ENCODE results near the gene PIH1D1. TPM values are rescaled to one million over a fixed set of nuclear protein-coding genes. Genes with fewer than 3 reads are reported as not detected.

Gene PIH1D1
- total RNA-seq, 1 donor from 2014 or later: 133 TPM

DNA sequence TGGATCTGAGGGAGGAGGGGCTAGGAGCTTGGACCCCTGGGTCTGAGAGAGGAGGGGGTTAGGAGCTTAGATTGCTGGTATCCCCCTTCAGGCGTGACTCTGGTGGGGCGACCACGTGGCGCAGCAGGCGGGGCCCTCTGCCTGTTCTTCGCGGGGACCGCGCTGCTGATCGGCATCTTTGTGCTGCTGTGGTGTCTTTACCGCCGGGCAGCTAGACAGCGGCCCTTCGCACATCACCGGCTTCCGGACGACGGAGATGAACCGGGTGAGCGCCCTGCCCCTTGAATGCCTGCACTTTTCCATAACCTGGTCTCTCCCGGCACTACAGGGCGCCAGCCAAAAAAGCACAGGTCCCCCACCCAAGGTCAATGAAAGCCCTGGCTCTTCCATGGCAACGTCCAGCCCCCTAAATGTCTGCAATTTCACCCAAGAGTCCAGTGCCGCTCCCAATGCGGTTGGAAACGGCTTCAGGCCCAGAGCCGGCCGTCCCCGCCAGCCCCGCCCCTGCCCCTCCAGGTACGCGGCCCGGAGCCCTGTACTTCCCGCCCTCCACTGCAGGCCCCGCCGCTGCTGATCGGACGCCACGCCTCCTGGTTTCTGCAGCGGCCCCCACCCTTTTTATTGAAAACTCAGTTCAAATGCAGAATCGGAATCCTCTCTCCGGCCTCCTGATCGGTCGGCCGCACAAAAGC lies 23.6 kb downstream of the PIH1D1 start:
- Mint-ChIP-seq H3K4me3 (peak overlapping the region; percentile 87), H3K36me3 (no peaks in the 10 kb centered on the region), H3K27me3 (ENCODE audit: insufficient read depth, low read depth) (peaks cover 67% of the 10 kb centered on the region), H3K27ac (peak overlapping the region; percentile 46), H3K9me3 (peaks cover 14% of the 10 kb centered on the region), H3K4me1 (peaks cover 58% of the 10 kb centered on the region)
- Histone ChIP-seq H3K36me3 (no peaks in the 10 kb centered on the region), H3K27me3 (peaks cover 96% of the 10 kb centered on the region), H4K20me1 (ENCODE audit: low read depth) (no peaks in the 10 kb centered on the region), H3K9me3 (ENCODE audit: low read depth) (no peaks in the 10 kb centered on the region), H3K79me2 (ENCODE audit: low read depth) (no peaks in the 10 kb centered on the region), H3K9ac (no peak overlapping the region), H3K4me3 (peak overlapping the region; percentile 50), H2AFZ (replicated peaks) (peak overlapping the region; percentile 30), H3K4me2 (peak overlapping the region; percentile 93), H3K4me1 (peaks cover 40% of the 10 kb centered on the region), H3F3A (ENCODE audit: low read depth) (peaks cover 67% of the 10 kb centered on the region), H3K27ac (no peak overlapping the region)
- peak; percentile 80 for DNase-seq (ENCODE audit: low spot score)
- TF ChIP-seq EZH2phosphoT487 (IDR thresholded peaks at IDR 0.05) (no peak), EZH2 (IDR thresholded peaks at IDR 0.05) (peak; percentile 56)
- TF ChIP-seq, protein P1, sequence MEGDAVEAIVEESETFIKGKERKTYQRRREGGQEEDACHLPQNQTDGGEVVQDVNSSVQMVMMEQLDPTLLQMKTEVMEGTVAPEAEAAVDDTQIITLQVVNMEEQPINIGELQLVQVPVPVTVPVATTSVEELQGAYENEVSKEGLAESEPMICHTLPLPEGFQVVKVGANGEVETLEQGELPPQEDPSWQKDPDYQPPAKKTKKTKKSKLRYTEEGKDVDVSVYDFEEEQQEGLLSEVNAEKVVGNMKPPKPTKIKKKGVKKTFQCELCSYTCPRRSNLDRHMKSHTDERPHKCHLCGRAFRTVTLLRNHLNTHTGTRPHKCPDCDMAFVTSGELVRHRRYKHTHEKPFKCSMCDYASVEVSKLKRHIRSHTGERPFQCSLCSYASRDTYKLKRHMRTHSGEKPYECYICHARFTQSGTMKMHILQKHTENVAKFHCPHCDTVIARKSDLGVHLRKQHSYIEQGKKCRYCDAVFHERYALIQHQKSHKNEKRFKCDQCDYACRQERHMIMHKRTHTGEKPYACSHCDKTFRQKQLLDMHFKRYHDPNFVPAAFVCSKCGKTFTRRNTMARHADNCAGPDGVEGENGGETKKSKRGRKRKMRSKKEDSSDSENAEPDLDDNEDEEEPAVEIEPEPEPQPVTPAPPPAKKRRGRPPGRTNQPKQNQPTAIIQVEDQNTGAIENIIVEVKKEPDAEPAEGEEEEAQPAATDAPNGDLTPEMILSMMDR (IDR thresholded peaks at IDR 0.05): no peak

DNA sequence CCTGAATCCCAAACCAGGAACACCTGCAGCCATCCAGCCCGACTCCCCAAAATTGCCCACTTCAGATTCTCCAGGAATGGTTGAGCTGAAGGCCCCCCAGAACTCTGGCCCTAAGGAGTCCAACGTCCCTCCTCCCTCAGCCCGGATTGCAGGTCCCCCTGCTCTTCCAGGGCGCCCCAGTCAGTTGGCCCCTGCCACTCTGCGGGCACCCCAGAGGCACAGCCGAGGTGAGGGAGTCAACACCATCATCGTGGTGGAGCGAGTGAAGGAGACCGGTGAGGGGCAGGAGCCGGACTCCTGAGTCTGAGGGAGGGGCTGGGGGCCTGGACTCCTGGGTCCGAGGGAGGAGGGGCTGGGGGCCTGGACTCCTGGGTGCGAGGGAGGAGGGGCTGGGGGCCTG lies 24.3 kb downstream of the PIH1D1 start:
- H3F3A ChIP-seq (ENCODE audit: low read depth): peaks cover 66% of the 10 kb centered on the region
- no peaks in the 10 kb centered on the region for H4K20me1 ChIP-seq (ENCODE audit: low read depth)
- H3K36me3 ChIP-seq: no peaks in the 10 kb centered on the region
- H3K4me3 ChIP-seq: no peak overlapping the region
- H3K79me2 ChIP-seq (ENCODE audit: low read depth): no peaks in the 10 kb centered on the region
- H3K27ac ChIP-seq: no peak overlapping the region
- TF ChIP-seq, protein P1 (IDR thresholded peaks at IDR 0.05): no peak
- TF ChIP-seq EZH2 (IDR thresholded peaks at IDR 0.05) (no peak), EZH2phosphoT487 (IDR thresholded peaks at IDR 0.05) (no peak)
- DNase-seq (ENCODE audit: low spot score): no peak
- Mint-ChIP-seq H3K27ac (no peak overlapping the region), H3K36me3 (no peaks in the 10 kb centered on the region), H3K9me3 (peaks cover 14% of the 10 kb centered on the region), H3K27me3 (ENCODE audit: insufficient read depth, low read depth) (peaks cover 70% of the 10 kb centered on the region), H3K4me1 (peaks cover 63% of the 10 kb centered on the region), H3K4me3 (peak overlapping the region; percentile 47)
- peaks cover 96% of the 10 kb centered on the region for H3K27me3 ChIP-seq
- H3K4me2 ChIP-seq: no peak overlapping the region
- no peaks in the 10 kb centered on the region for H3K9me3 ChIP-seq (ENCODE audit: low read depth)
- peaks cover 39% of the 10 kb centered on the region for H3K4me1 ChIP-seq
- no peak overlapping the region for H2AFZ ChIP-seq (replicated peaks)
- H3K9ac ChIP-seq: no peak overlapping the region

DNA sequence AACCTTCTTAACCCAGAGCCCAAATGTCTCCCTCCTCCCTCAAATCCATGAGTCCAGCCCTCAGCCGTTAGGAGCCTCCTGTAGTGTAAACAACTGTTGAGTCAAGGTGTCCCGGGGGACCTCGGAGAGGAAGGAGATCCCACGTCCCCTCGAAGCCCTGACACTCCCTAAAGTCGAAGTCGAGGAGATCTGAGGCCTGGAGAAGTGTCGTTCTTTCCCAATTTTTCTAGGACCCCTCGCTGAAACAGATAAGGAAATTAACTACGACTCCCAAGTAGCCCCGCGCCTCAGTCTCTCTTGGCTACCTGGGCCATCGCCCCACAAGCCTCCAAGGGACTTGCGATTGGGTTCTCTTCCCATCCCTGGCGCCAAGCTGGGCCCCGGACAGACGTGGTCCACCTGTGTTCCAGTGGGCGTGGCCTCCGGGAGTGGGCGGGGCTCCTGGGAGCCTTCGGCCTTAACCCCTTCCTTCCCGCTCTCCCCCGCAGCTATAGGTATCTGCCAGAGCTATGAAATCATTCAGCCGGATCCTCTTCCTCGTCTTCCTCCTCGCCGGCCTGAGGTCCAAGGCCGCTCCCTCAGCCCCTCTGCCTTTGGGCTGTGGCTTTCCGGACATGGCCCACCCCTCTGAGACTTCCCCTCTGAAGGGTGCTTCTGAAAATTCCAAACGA lies 25.6 kb downstream of the PIH1D1 start:
- no peak overlapping the region for H3K9ac ChIP-seq
- H4K20me1 ChIP-seq (ENCODE audit: low read depth): peaks cover 7% of the 10 kb centered on the region
- peak; percentile 81 for DNase-seq (ENCODE audit: low spot score)
- no peak overlapping the region for H2AFZ ChIP-seq (replicated peaks)
- H3K27me3 ChIP-seq: peaks cover 96% of the 10 kb centered on the region
- Mint-ChIP-seq H3K27ac (no peak overlapping the region), H3K9me3 (peaks cover 12% of the 10 kb centered on the region), H3K27me3 (ENCODE audit: insufficient read depth, low read depth) (peaks cover 77% of the 10 kb centered on the region), H3K4me1 (peaks cover 68% of the 10 kb centered on the region), H3K4me3 (peak overlapping the region; percentile 47), H3K36me3 (no peaks in the 10 kb centered on the region)
- peak overlapping the region; percentile 69 for H3K4me2 ChIP-seq
- H3K79me2 ChIP-seq (ENCODE audit: low read depth): no peaks in the 10 kb centered on the region
- peak; percentile 23 for TF ChIP-seq EZH2phosphoT487 (IDR thresholded peaks at IDR 0.05)
- TF ChIP-seq, protein P1 (IDR thresholded peaks at IDR 0.05): no peak
- H3K4me3 ChIP-seq: peak overlapping the region; percentile 10
- no peaks in the 10 kb centered on the region for H3K9me3 ChIP-seq (ENCODE audit: low read depth)
- no peaks in the 10 kb centered on the region for H3K36me3 ChIP-seq
- H3F3A ChIP-seq (ENCODE audit: low read depth): peaks cover 65% of the 10 kb centered on the region
- H3K27ac ChIP-seq: no peak overlapping the region
- peaks cover 35% of the 10 kb centered on the region for H3K4me1 ChIP-seq
